CD4-positive, alpha-beta T cell treated with Interleukin-6 for 4 hours (primary cell): ENCODE results near the gene TMCO2.

Experiments
- DNase-seq: peaks from one replicate; pipeline ENCODE4 v3.0.0-alpha.2; 2020; ENCODE audit warnings: mixed read lengths

The TMCO2 gene

DNA sequence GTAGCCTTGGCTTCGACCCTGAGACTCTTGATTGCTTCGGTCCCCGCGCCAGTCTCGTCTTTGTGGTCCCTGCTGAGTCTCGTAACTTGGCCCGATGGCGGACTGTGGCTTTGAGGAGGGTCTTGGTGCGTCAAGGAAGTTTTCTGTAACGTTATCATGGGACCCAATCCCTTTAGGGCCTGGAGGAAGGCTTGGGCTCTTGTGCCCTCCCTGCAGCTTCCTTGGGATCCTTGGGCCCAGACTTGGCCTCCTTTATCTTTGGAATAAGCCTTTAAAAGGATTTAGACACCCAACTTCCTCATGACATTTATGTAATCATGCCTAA lies 10.7 kb downstream of the TMCO2 start:
- DNase-seq: no peak

DNA sequence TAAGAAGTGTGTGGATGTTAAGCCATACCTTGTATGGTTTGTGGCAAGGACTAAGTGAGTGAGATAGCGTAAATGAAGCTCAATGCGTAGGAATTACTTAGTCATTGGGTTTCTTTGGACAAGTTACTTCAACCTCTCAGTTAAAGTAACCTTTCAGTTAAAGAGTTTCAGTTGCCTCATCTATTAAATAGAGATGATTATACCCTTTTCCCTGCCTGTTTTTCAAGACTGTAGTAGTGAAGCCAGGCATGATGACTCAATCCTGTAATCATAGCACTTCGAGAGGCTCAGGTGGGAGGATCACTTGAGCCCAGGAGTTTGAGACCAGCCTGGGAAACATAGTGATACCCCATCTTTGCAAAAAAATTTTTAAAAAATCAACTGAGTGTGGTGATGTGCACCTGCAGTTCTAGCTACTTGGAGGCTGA lies 16.6 kb downstream of the TMCO2 start:
- no peak for DNase-seq

DNA sequence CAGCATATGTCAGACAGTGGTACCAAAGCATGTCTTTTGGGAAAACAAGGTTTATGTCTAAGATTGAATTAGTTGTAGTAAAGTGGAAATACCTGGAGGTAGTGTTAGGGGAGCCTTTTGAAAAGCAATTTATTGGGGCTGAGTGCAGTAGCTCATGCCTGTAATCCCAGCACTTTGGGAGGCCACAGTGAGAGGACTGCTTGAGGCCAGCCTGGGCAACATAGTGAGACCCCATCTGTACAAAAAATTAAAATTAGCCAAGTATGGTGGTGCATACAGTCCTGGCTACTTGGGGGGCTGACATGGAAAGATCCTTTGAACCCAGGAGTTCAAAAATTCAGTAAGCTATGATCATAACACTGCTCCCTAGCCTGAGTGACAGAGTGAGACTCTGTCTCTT lies 17.6 kb downstream of the TMCO2 start:
- no peak for DNase-seq

DNA sequence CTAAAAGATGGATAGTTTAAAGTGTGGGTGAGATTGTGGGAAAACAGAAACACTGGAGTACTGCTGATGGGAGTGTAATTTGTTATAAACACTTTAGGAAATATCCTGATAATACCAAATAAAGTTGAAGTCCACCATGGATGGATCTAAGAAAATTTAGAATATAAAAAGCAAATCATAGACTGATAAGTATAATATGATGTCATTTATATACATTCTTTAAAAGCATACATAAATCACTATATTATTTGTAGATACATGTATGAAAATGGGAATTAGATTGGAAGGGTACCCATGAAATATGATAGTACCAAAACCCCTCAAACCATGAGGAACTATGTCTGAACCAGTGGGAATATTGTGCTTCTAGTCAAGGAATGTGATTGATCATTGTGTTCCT lies 18.2 kb downstream of the TMCO2 start:
- DNase-seq: no peak

DNA sequence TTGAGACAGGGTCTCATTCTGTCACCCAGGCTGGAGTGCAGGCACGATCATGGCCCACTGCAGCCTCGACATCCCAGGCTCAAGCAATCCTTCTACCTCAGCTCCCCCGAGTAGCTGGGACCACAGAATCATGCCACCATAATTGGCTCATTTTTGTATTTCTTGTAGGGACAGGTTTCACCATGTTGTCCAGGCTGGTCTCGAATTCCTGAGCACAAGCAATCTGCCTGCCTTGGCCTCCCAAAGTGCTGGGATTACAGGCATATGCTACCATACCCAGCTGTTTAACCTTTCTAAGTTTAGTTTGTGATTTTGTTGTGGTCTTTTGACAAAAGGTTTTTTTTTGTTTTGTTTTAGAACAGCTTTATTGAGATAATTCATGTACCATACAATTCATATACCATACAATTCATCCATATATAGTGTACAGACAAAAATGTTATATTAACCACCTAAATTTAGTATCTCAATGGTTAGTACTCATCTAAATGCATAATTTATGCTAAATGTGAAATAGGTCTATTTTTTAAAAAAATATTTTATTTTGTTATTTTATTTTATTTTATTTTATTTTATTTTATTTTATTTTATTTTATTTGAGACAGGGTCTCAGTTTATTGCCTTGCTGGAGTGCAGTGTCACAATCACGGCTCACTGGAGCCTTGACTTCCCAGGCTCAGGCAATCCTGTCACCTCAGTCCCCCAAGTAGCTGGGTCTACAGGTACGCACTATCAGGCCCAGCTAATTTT lies 19.2 kb downstream of the TMCO2 start:
- no peak for DNase-seq

DNA sequence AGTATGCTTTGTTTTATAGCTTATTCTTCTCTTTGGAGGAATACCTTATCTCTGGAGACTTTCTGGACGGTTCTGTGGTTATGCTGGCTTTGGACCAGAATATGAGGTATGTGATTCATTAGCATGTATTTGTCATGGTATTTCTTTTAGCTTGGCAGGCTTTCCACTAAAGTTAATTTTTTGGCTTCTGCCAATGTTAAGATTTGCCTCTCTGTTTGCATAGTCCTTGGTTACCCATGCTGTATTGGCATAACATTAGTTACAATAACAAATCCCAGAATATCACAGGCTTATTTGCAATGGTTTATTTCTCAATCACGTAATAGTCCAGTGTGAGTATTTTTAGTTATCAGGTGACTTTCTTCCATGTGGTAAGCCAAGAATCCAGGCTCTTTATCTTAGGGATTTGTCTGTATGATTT lies 20.0 kb downstream of the TMCO2 start:
- no peak for DNase-seq

DNA sequence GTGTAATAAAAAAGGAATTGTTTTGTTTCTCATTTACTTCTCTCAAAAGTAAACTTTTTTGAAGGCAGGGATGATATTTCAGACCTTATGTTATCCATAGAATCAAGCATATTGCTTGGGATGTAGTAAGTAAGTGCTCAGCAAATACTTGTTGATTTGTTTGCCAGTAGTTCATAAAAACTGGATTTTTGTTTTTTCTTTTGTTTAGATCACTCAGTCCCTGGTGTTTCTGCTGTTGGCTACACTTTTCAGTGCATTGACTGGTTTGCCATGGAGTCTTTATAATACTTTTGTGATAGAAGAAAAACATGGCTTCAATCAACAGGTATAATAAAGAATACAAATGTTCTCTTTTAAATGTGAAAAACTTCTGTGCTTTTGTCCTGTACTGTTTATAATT lies 20.5 kb downstream of the TMCO2 start:
- DNase-seq: no peak

DNA sequence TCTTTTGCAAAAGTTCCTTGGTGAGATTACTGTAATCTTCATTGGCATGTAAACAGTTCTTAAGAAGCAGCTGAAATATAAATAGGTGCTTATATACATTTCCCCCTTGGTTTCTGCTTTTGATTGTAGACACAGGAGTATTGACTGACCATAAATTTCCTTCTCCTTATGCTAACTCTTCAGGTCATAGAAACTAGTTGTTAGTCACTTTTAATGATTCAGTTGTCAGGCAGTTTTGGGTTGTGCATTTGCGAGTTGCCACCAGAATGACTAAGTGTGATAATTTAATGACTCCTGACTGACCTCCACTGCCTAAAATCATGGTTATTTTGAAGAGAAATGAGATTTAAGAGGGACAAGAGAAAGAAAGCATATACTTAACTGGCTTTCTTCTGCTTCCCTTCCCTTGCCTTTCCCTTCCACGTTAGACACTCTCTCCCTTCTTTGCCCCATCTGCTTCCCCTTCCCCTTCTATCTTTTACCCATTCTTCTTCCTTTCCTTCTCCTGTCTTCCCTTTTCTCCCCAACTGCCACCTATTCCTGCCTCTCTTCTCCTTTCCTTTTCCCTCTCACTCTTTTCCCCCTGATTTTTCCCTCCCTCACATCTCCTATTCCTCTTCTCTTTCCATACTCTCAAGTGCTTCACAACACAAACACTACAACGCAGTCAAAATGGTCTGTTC lies 22.6 kb downstream of the TMCO2 start:
- no peak for DNase-seq

DNA sequence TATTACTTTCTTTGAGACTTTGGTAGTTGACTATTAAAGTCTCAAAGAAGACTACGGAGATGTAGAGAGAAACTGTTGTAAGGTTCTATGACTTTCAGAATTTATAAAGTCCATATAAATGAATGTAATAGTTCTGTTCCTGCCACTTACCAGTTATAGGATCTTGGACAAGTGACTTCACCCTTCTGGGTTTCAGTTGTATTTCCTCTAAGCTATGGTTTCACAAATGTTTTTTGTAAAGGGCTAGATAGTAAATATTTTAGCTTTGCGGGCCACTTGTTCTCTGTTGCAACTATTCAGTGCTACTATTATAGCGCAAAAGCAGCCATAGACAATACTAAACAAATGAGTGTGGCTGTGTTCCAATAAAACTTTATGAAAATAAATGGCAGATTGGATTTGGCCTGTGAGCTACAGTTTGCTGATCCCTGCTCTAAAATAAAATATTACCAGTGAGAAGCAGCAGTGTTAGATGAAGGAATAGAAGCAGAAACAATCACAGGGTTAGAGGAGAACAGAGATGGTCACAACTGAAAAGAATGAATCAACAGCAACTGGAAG lies 25.0 kb downstream of the TMCO2 start:
- DNase-seq: no peak

DNA sequence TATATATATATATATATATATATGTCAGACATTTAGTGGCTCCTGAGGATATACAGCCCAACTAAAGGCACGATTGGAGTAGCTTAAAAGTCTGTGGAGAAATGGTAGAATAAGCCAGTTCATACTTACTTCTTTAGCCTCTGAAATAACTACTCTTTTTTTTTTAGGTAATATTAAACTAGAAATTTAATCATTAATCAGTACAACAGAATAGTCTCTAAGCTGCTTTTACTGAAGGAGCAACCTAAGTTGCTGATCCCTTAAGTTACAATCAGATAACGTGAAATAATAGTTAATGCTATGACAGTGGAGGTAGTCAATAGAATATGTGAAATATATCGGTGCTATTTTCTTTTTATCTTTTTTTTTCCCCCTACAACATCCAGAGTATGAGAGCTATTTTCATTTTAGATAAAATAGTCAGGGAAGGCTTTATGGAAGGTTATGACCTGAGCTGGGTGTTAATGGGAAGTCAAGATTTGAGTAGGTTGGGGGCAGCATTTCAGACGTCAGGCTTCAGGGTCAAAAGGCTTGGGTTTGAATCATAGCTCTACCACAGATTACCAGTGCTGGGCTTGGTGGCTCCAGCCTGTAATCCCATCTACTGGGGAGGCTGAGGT lies 25.9 kb downstream of the TMCO2 start:
- DNase-seq: no peak

DNA sequence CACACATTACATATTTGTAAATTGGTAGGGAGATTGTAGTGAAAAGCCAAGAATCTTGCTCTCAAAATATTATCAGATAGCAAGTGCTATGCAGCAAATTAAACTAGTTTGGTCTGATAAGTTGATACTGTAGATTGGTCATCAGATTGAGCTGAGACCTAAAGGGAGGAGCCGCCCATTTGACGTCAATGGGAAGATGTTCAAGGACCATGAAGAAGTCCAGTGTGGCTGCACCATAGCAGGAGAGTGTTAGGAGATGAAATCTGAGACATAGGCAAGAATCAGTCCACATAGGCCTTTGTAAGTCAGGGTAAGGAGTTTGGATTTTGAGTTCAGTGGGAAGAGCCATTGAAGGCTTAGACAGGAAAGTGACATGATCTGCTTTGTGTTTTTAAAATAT lies 26.6 kb downstream of the TMCO2 start:
- no peak for DNase-seq

DNA sequence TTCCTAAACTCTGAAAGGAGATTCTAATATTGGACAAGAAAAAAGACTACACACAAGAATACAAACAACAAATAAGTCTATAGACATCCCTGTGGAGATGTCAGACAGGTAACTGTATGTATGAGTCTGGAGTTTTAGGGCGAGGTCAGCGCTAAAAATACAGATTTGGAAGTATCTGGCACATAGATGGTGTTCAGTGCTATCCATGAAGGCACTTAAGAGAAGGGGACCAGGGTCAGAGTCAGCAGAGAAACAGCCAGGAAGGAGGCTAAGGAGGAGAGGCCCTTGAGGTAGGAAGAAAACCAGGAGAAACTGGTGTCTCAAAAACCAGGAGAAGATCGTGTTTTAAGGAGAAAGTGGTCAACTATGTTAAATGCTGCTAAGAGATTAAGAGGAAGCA lies 28.4 kb downstream of the TMCO2 start:
- DNase-seq: no peak

DNA sequence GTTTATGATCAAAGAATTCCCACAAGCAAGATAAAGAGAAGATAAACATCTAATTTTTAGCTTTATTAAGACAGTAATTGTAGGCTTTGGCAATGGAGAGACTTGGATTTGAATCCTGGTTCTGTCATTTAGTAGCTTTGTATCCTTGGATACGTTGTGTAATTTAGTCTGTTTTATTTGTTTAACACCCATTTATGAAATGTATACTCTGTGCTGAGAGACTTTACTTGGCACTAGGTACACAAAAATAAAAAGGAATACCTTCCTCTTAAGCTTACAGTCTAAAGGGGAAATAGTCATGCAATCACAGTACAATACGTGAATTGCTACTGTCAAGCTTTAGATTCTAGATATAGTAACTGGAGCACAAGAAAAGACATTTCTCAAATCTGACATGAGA lies 34.1 kb downstream of the TMCO2 start:
- DNase-seq: no peak

DNA sequence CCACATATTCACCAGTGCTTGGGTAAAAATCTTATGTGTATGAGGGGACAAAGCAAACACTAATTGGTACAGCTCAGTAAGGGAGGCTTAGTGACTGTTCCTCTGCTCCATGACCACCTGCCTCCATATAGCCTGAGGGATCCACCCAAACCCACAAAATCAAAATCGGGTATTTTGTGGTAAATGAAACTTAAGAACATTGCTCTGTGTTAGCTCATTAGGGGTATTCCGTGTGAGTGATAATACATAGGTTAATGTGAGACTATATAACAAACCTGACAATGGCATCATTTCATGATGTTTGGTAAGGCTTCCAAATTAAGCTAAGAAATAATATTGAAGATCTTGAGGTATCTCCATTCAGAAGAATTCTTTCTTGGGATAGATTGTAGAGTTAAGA lies 43.6 kb downstream of the TMCO2 start:
- no peak for DNase-seq

DNA sequence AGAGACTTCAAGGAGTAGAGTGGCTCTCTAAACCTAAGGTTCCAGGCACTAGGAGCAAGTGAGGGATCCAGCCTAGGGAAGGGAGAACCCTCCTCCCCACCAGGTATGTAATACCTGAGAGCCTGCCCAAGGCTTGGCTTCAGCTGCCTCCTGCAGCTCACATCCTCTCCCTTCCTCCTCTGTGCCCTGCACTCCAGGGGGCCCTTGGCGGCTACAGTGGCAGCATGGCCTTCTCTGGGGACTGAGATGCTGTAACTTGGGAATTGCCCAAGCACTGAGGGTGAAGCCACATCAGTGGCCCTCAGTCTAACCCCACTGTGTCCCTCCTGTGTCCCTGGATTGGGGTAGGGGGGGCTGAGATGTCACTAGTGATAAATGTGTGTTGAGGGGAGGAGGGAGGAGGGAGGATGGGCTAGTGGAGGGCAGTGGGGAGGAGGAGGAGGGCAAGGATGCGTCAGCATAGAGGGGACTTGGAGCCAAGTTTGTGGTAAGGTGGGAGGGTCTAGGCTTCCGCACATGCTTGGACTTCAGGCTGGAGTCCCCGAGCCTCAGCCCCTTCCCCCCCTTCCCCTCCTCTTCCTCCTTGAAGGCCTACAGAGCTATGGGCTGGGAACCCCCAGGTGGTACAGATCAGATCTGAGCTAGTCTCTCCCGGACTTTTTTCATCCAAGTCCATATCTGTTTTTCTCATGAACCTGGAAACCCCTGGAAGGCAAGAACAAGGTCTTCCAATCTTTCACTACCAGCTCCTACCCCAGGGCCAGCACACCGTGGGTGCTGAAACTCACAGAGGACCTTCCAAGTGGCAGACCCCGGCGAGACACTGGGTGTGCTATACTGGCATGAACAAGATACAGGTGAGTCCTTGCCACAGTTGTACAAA lies 51.9 kb downstream of the TMCO2 start:
- DNase-seq: no peak

DNA sequence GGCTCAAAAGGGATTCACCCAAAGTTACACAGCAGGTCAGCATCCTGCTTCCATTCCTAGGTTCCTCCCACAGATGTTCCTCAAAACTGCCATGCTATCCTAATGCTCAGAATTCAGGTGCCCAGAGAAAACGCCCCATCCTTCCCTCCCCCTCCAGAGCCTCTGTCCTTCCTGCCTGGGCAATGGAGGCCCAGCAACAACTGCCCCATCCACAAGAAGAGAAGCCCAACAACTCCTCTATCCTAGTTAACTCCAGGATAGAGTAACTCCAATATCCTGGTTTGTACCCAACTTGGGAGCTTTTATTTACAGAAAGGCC lies 52.5 kb downstream of the TMCO2 start:
- no peak for DNase-seq

DNA sequence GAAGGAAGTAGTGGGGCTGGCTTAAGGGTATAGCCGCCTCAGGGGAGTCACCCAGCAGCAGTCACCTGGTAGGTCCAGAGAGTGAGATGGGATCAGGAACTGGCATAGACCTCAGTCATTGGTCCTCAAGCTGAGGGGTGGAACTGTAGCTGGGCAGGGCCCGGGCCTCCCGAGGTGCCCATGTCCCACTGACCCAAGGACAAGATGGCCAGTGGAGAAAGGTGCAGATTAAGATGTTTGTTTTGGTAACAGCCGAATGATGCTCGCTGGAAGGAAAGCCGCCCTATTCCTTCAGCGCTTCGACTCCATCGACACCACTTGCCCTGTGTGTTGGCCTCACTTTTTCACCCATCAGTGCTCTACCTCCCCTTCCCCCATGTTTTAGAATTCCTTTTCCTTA lies 52.9 kb downstream of the TMCO2 start:
- DNase-seq: no peak

DNA sequence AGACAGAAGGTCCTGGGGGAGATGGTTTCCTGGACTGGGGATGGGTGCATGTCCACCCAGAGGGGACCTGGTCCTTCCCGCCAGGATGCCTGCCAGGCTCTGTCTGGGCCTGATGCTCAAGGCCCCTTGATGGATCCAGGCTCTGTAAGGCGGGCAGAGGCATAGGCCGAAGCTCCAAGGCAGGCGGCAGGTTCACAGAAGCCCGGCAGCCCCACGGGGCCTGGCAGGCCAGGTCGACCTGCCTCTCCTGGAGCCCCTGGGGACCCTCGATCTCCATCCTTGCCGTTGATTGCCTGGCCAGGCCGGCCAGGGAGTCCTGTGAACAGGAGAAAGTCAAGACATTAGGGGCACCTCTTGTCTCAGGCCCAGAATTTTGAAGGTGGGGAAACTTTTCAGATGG lies 53.3 kb downstream of the TMCO2 start:
- no peak for DNase-seq
